Astrocyte (in vitro differentiated cells and primary cell): ENCODE data around the gene PDZK1IP1. TPM values are rescaled to one million over a fixed set of nuclear protein-coding genes. Genes with fewer than 3 reads are reported as not detected.

Source experiments
- DNase-seq: peaks from one replicate; pipeline ENCODE4 v3.0.0-alpha.2; 2010; ENCODE audit warnings: low read depth
- FAIRE-seq: peaks from 2 replicates; lab custom pipeline; 2011; peaks lifted over from hg19 to GRCh38; lab: Jason Lieb, UNC
- H2AFZ ChIP-seq: 2 replicates; pipeline ENCODE4 v1.6.0; 2012; ENCODE audit warnings: low read depth, low read length, inconsistent platforms
- H3K27ac ChIP-seq: 2 replicates; pipeline ENCODE4 v1.5.1; 2011; ENCODE audit warnings: low read depth, low read length, inconsistent platforms
- H3K27me3 ChIP-seq: 2 replicates; pipeline ENCODE4 v1.6.0; 2011; ENCODE audit warnings: low read length, inconsistent platforms; ENCODE audit not compliant: insufficient read depth
- H3K36me3 ChIP-seq: 2 replicates; pipeline ENCODE4 v1.5.1; 2011; ENCODE audit warnings: low read length, inconsistent platforms; ENCODE audit not compliant: insufficient read depth
- H3K4me1 ChIP-seq: 2 replicates; pipeline ENCODE4 v1.5.1; 2011; ENCODE audit warnings: low read length, inconsistent platforms; ENCODE audit not compliant: insufficient read depth
- H3K4me2 ChIP-seq: 2 replicates; pipeline ENCODE4 v1.6.0; 2012; ENCODE audit warnings: low read length, inconsistent platforms
- H3K4me3 ChIP-seq: 2 replicates; pipeline ENCODE4 v1.5.1; 2011; ENCODE audit warnings: low read depth, mild to moderate bottlenecking, low read length, inconsistent platforms; ENCODE audit not compliant: insufficient read depth
- H3K79me2 ChIP-seq: 2 replicates; pipeline ENCODE4 v1.6.0; 2012; ENCODE audit warnings: mild to moderate bottlenecking, low read length, inconsistent platforms; ENCODE audit not compliant: insufficient read depth
- H3K9ac ChIP-seq: 2 replicates; pipeline ENCODE4 v1.6.0; 2012; ENCODE audit warnings: mild to moderate bottlenecking, low read length, inconsistent platforms
- H3K9me3 ChIP-seq: 2 replicates; pipeline ENCODE4 v1.5.1; 2012; ENCODE audit warnings: low read depth, mild to moderate bottlenecking, low read length, inconsistent platforms; ENCODE audit not compliant: insufficient read depth
- H4K20me1 ChIP-seq: 2 replicates; pipeline ENCODE4 v1.6.0; 2012; ENCODE audit warnings: low read length, inconsistent platforms; ENCODE audit not compliant: insufficient read depth
- H3K27ac Mint-ChIP-seq: one replicate; pipeline ENCODE4 v1.8.0; 2021; ENCODE audit warnings: mild to moderate bottlenecking, mixed read lengths; ENCODE audit not compliant: unreplicated experiment
- H3K27me3 Mint-ChIP-seq: one replicate; pipeline ENCODE4 v1.8.0; 2021; ENCODE audit warnings: low read depth, mixed read lengths; ENCODE audit not compliant: unreplicated experiment
- H3K36me3 Mint-ChIP-seq: one replicate; pipeline ENCODE4 v1.8.0; 2021; ENCODE audit warnings: low read depth, mixed read lengths; ENCODE audit not compliant: unreplicated experiment
- H3K4me1 Mint-ChIP-seq: one replicate; pipeline ENCODE4 v1.8.0; 2021; ENCODE audit warnings: low read depth, mixed read lengths; ENCODE audit not compliant: unreplicated experiment
- H3K4me3 Mint-ChIP-seq: one replicate; pipeline ENCODE4 v1.8.0; 2021; ENCODE audit warnings: mild to moderate bottlenecking, moderate library complexity, mixed read lengths; ENCODE audit not compliant: unreplicated experiment
- H3K9me3 Mint-ChIP-seq: one replicate; pipeline ENCODE4 v1.8.0; 2021; ENCODE audit warnings: mild to moderate bottlenecking, mixed read lengths; ENCODE audit not compliant: unreplicated experiment
- EZH2 ChIP-seq: IDR thresholded peaks from 2 replicates; pipeline ENCODE4 v1.6.1; 2012; ENCODE audit warnings: mild to moderate bottlenecking, low read length, inconsistent platforms; ENCODE audit not compliant: insufficient read depth
- total RNA-seq: library from RNA; stranded (reverse); gene quantifications from 2 replicates; pipeline ENCODE4 v1.2.1, GENCODE V29; 2021
- TF ChIP-seq, protein P1 (sequence below): IDR thresholded peaks from 2 replicates; pipeline ENCODE4 v1.5.1; 2011; ENCODE audit warnings: low read depth, mild to moderate bottlenecking, inconsistent platforms, low read length, moderate library complexity; ENCODE audit not compliant: insufficient read depth

Gene PDZK1IP1
- total RNA-seq, 1 donor from 2014 or later: 0.34 TPM

DNA sequence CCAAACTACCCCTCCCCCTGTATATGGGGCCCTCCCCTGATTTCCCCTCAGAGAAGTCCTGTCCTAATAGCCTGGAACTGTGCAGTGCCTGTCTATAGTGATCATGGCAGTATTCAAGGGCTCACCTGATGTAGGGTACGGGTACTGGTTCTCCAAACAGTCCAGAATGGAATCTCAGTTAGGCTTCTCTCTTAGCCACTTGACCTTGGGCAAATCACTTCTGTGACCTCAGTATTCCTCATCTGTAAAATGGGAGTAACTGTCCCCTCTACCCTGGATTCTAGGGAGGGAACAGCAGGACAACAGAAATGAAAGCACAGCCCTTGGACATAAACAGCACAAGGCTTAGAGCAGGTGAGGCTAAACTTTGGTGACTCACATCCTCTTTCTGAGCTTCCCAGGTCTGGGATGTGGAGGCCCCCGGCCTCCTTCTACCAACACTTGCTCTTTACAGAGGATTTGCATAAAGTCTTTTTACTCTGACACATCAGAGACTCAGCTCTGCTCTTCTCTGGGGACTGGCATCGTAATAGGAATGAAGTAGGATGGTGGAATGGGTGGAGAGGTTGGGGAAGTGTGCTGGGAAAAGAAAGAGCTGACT, 20.0 kb upstream of the PDZK1IP1 start:
- H3K4me2 ChIP-seq: no peak overlapping the region
- no peak for FAIRE-seq
- Mint-ChIP-seq H3K4me1 (peaks cover 3% of the 10 kb centered on the region), H3K36me3 (no peaks in the 10 kb centered on the region), H3K9me3 (no peaks in the 10 kb centered on the region), H3K27ac (no peak overlapping the region), H3K4me3 (no peak overlapping the region), H3K27me3 (peaks cover 30% of the 10 kb centered on the region)
- no peak overlapping the region for H2AFZ ChIP-seq
- DNase-seq: no peak
- H3K27ac ChIP-seq: no peak overlapping the region
- no peaks in the 10 kb centered on the region for H4K20me1 ChIP-seq
- H3K79me2 ChIP-seq: no peaks in the 10 kb centered on the region
- peaks cover 8% of the 10 kb centered on the region for H3K4me1 ChIP-seq
- no peaks in the 10 kb centered on the region for H3K9me3 ChIP-seq
- no peak overlapping the region for H3K9ac ChIP-seq
- H3K36me3 ChIP-seq: no peaks in the 10 kb centered on the region
- H3K4me3 ChIP-seq: no peak overlapping the region
- H3K27me3 ChIP-seq: no peaks in the 10 kb centered on the region
- no peak for TF ChIP-seq EZH2
- TF ChIP-seq, protein P1, sequence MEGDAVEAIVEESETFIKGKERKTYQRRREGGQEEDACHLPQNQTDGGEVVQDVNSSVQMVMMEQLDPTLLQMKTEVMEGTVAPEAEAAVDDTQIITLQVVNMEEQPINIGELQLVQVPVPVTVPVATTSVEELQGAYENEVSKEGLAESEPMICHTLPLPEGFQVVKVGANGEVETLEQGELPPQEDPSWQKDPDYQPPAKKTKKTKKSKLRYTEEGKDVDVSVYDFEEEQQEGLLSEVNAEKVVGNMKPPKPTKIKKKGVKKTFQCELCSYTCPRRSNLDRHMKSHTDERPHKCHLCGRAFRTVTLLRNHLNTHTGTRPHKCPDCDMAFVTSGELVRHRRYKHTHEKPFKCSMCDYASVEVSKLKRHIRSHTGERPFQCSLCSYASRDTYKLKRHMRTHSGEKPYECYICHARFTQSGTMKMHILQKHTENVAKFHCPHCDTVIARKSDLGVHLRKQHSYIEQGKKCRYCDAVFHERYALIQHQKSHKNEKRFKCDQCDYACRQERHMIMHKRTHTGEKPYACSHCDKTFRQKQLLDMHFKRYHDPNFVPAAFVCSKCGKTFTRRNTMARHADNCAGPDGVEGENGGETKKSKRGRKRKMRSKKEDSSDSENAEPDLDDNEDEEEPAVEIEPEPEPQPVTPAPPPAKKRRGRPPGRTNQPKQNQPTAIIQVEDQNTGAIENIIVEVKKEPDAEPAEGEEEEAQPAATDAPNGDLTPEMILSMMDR: no peak

DNA sequence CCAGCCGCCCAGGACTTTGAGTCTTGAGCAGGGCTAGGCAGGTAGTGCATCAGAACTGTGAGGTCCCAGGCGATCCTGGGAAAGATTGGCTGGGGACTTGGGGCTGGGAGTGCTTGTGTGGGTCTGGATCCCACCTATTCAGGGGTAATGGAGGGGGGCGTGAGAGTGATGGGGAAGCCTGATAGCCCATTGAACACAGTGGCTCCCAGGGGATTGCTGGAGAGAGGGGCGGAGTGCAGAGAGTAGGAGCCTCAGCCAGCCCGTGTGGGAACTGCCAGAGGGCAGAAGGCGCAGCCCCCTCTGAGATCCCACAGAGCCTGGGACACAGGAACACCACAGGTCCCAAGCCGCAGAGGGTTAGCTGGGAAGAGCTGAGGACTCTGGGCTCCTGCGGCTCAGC, 19.3 kb upstream of the PDZK1IP1 start:
- H3K79me2 ChIP-seq: no peaks in the 10 kb centered on the region
- TF ChIP-seq, protein P1: no peak
- TF ChIP-seq EZH2: no peak
- no peak overlapping the region for H3K4me2 ChIP-seq
- H3K4me3 ChIP-seq: no peak overlapping the region
- FAIRE-seq (no peak), DNase-seq (no peak)
- no peaks in the 10 kb centered on the region for H3K9me3 ChIP-seq
- no peaks in the 10 kb centered on the region for H3K36me3 ChIP-seq
- peaks cover 8% of the 10 kb centered on the region for H3K4me1 ChIP-seq
- H4K20me1 ChIP-seq: no peaks in the 10 kb centered on the region
- H3K27me3 ChIP-seq: no peaks in the 10 kb centered on the region
- no peak overlapping the region for H3K27ac ChIP-seq
- Mint-ChIP-seq H3K27me3 (peaks cover 36% of the 10 kb centered on the region), H3K4me1 (peaks cover 3% of the 10 kb centered on the region), H3K9me3 (peaks cover 2% of the 10 kb centered on the region), H3K36me3 (no peaks in the 10 kb centered on the region), H3K4me3 (peak overlapping the region; percentile 54), H3K27ac (no peak overlapping the region)
- H3K9ac ChIP-seq: no peak overlapping the region
- no peak overlapping the region for H2AFZ ChIP-seq

DNA sequence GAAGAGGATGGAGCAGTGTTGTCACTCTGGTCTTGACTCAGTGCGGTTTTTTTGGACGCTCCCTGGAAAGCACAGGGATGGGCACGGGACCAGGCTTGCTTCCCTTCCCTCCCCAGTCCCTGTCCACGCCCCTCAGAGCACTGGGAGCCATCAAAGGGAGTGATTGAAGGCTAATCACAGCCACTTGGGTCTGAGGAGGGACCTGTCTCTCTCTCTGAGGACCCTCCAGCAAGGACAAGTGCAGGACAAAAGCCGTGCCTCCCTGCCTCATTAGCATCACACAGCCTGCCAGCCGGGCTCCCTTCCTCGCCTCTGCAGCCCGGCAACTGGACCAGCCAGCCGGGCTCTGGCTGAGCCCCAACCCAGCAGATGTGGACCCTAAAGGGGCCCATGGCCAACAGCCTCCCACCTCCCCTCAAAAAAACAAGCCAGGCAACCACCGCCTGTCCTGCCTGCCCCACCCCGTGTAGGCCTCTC, 18.6 kb upstream of the PDZK1IP1 start:
- Mint-ChIP-seq H3K9me3 (peaks cover 2% of the 10 kb centered on the region), H3K36me3 (no peaks in the 10 kb centered on the region), H3K27me3 (peaks cover 37% of the 10 kb centered on the region), H3K4me3 (no peak overlapping the region), H3K27ac (no peak overlapping the region), H3K4me1 (peaks cover 3% of the 10 kb centered on the region)
- TF ChIP-seq, protein P1: no peak
- TF ChIP-seq EZH2: no peak
- Histone ChIP-seq H4K20me1 (no peaks in the 10 kb centered on the region), H3K36me3 (no peaks in the 10 kb centered on the region), H2AFZ (no peak overlapping the region), H3K27me3 (no peaks in the 10 kb centered on the region), H3K27ac (no peak overlapping the region), H3K4me1 (peaks cover 8% of the 10 kb centered on the region), H3K9ac (no peak overlapping the region), H3K4me2 (peak overlapping the region; percentile 15), H3K79me2 (no peaks in the 10 kb centered on the region), H3K9me3 (no peaks in the 10 kb centered on the region), H3K4me3 (no peak overlapping the region)
- no peak for FAIRE-seq
- no peak for DNase-seq
